Measurements from ENCODE around the gene GRK3.

The GRK3 gene

DNA sequence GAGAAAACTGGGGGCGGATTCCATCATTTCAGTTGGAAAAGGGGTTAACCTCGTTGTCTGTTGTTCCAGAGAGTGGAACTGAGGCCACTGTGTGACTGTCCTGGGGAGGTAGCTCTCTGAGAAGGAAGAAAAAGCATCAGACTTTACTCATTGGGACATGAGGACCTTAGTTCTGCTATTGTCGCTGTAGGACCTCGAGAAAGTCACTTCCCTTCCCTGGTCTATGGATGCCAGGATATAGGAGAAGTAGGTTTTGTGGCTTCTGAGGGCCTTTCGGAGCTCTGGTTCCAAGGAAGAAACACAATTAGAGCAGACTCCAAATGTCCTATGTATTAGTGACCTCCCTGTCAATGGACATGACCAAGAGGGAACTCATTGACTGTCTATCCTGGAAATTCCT lies 183.7 kb downstream of the GRK3 start:
- no peak overlapping the region for H3K27ac ChIP-seq (replicated peaks; ENCODE audit: low read length)
- no peak overlapping the region for H3K23ac ChIP-seq (ENCODE audit: low read depth, low read length, poor library complexity)
- H2AFZ ChIP-seq (ENCODE audit: low read length): no peak overlapping the region
- H3K18ac ChIP-seq (ENCODE audit: low read length): no peak overlapping the region
- no peak overlapping the region for H2BK15ac ChIP-seq (ENCODE audit: low read length)
- no peaks in the 10 kb centered on the region for H3K79me1 ChIP-seq (ENCODE audit: low read depth, low read length)
- H3K9me3 ChIP-seq (replicated peaks in 1 of 2; ENCODE audit: control insufficient read depth in 2 of 2, insufficient read depth in 1 of 2, low read depth in 1 of 2, low read length in 2 of 2): no peaks in the 10 kb centered on the region
- H4K91ac ChIP-seq (ENCODE audit: low read depth, low read length, poor library complexity): no peak overlapping the region
- no CpG with 5 or more reads among the region's 5 CpGs for WGBS, 2 donors (ENCODE audit: extremely low coverage in 2 of 2, insufficient read length in 2 of 2, insufficient replicate concordance in 1 of 2)
- H3K4me1 ChIP-seq (ENCODE audit: control insufficient read depth in 2 of 2, insufficient read depth in 1 of 2, low read depth in 1 of 2, low read length in 2 of 2): no peaks in the 10 kb centered on the region
- H3K4me2 ChIP-seq (ENCODE audit: insufficient read depth, low read length, poor library complexity, severe bottlenecking): no peak overlapping the region
- no peak overlapping the region for H2AK5ac ChIP-seq (ENCODE audit: low read depth, low read length)
- no peak overlapping the region for H2BK5ac ChIP-seq (ENCODE audit: low read length)
- H3K27me3 ChIP-seq (ENCODE audit: control insufficient read depth in 3 of 3, insufficient read depth in 3 of 3, low read depth in 1 of 3, low read length in 3 of 3): peaks cover 0 to 10% (median 0%) of the 10 kb centered on the region in 3 experiments
- H2BK120ac ChIP-seq (ENCODE audit: low read depth, low read length): no peak overlapping the region
- H2BK12ac ChIP-seq (ENCODE audit: low read length): no peak overlapping the region
- H4K8ac ChIP-seq (ENCODE audit: low read depth, low read length): no peak overlapping the region
- no peak overlapping the region for H3K9ac ChIP-seq (ENCODE audit: low read depth, low read length, poor library complexity)
- no peak overlapping the region for H3K4ac ChIP-seq (ENCODE audit: low read length)
- no peak overlapping the region for H3K4me3 ChIP-seq (ENCODE audit: low read length in 2 of 2)
- H3K36me3 ChIP-seq (replicated peaks in 1 of 2; ENCODE audit: control insufficient read depth in 2 of 2, insufficient read depth in 2 of 2, low read length in 2 of 2): no peaks in the 10 kb centered on the region
- no peak overlapping the region for H3K14ac ChIP-seq (ENCODE audit: low read length)
- DNase-seq (ENCODE audit: low spot score): no peak

DNA sequence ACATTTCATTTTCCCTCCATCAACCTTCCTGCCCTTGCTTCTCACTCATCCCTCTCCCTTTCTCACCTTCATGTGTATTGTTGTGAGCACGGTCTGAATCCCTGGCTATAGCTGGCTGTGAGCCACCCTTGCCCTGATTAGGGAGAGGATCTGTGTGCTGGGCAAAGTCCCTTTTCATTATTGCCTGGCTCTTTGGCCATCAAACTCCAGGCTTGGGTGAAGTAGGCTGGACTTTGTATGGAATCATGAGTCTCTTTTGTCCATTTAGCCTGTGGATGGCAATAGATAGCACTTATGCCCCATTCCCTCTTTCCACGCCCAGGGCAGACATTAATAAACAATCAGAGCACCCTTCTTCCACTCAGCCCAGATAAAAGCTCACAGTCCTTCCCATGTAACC lies 184.2 kb downstream of the GRK3 start:
- H3K9ac ChIP-seq (ENCODE audit: low read depth, low read length, poor library complexity): no peak overlapping the region
- no peak overlapping the region for H3K27ac ChIP-seq (replicated peaks; ENCODE audit: low read length)
- no peak for DNase-seq (ENCODE audit: low spot score)
- no peak overlapping the region for H2BK120ac ChIP-seq (ENCODE audit: low read depth, low read length)
- H3K23ac ChIP-seq (ENCODE audit: low read depth, low read length, poor library complexity): no peak overlapping the region
- H2BK12ac ChIP-seq (ENCODE audit: low read length): no peak overlapping the region
- no peaks in the 10 kb centered on the region for H3K36me3 ChIP-seq (replicated peaks in 1 of 2; ENCODE audit: control insufficient read depth in 2 of 2, insufficient read depth in 2 of 2, low read length in 2 of 2)
- no peaks in the 10 kb centered on the region for H3K79me1 ChIP-seq (ENCODE audit: low read depth, low read length)
- H3K27me3 ChIP-seq (ENCODE audit: control insufficient read depth in 3 of 3, insufficient read depth in 3 of 3, low read depth in 1 of 3, low read length in 3 of 3): peaks cover 0 to 10% (median 0%) of the 10 kb centered on the region in 3 experiments
- no peak overlapping the region for H3K4me2 ChIP-seq (ENCODE audit: insufficient read depth, low read length, poor library complexity, severe bottlenecking)
- H4K91ac ChIP-seq (ENCODE audit: low read depth, low read length, poor library complexity): no peak overlapping the region
- no peak overlapping the region for H2BK15ac ChIP-seq (ENCODE audit: low read length)
- no peak overlapping the region for H3K4ac ChIP-seq (ENCODE audit: low read length)
- no peak overlapping the region for H4K8ac ChIP-seq (ENCODE audit: low read depth, low read length)
- no peak overlapping the region for H3K4me3 ChIP-seq (ENCODE audit: low read length in 2 of 2)
- H3K14ac ChIP-seq (ENCODE audit: low read length): no peak overlapping the region
- H3K18ac ChIP-seq (ENCODE audit: low read length): no peak overlapping the region
- no CpG with 5 or more reads among the region's 2 CpGs for WGBS, 2 donors (ENCODE audit: extremely low coverage in 2 of 2, insufficient read length in 2 of 2, insufficient replicate concordance in 1 of 2)
- H2BK5ac ChIP-seq (ENCODE audit: low read length): no peak overlapping the region
- H3K4me1 ChIP-seq (ENCODE audit: control insufficient read depth in 2 of 2, insufficient read depth in 1 of 2, low read depth in 1 of 2, low read length in 2 of 2): no peaks in the 10 kb centered on the region
- H3K9me3 ChIP-seq (replicated peaks in 1 of 2; ENCODE audit: control insufficient read depth in 2 of 2, insufficient read depth in 1 of 2, low read depth in 1 of 2, low read length in 2 of 2): no peaks in the 10 kb centered on the region
- no peak overlapping the region for H2AFZ ChIP-seq (ENCODE audit: low read length)
- H2AK5ac ChIP-seq (ENCODE audit: low read depth, low read length): no peak overlapping the region

DNA sequence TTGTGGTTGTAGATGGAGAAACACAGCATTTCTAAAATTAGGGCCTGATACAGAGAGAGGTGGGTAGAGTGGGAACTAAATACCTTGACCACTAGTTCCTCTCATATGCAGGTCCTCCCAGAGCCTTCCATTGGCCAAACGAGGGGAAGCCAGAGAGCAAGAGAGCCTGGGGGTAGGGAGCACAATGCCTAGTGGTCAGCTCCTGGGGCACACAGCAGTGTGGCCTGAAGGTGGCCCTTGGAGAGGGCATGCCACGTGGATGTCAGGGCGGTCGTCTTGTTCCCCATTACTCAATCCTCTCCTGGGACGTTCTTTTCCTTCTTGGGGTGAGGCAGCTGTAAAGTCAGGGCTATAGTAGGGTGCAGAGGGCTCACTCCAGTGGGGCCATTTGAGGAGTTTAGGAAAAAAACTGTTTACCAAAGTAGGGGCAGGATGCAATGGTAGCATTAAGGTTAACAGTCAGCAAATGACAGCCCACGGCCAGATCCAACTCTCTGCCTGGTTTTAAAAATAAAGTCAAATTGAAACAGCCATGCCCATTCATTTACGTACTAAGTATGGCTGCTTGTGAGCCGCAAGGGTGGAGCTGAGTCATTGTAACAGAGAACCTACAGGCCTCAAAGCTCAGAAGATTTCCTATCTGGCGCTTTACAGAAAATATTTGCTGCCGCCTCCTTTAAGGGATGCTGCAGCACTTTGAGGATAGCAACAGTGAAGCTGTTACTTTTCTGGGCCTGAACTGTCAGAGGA lies 185.1 kb downstream of the GRK3 start:
- Histone ChIP-seq H2BK5ac (ENCODE audit: low read length) (no peak overlapping the region), H3K27me3 (ENCODE audit: control insufficient read depth in 3 of 3, insufficient read depth in 3 of 3, low read depth in 1 of 3, low read length in 3 of 3) (peaks cover 0 to 10% (median 0%) of the 10 kb centered on the region in 3 experiments), H3K23ac (ENCODE audit: low read depth, low read length, poor library complexity) (no peak overlapping the region), H2BK15ac (ENCODE audit: low read length) (no peak overlapping the region), H2BK120ac (ENCODE audit: low read depth, low read length) (no peak overlapping the region), H3K79me1 (ENCODE audit: low read depth, low read length) (no peaks in the 10 kb centered on the region), H3K4me3 (ENCODE audit: low read length in 2 of 2) (no peak overlapping the region), H3K9me3 (replicated peaks in 1 of 2; ENCODE audit: control insufficient read depth in 2 of 2, insufficient read depth in 1 of 2, low read depth in 1 of 2, low read length in 2 of 2) (no peaks in the 10 kb centered on the region), H2BK12ac (ENCODE audit: low read length) (no peak overlapping the region), H3K36me3 (replicated peaks in 1 of 2; ENCODE audit: control insufficient read depth in 2 of 2, insufficient read depth in 2 of 2, low read length in 2 of 2) (no peaks in the 10 kb centered on the region), H3K9ac (ENCODE audit: low read depth, low read length, poor library complexity) (no peak overlapping the region), H3K4me1 (ENCODE audit: control insufficient read depth in 2 of 2, insufficient read depth in 1 of 2, low read depth in 1 of 2, low read length in 2 of 2) (no peaks in the 10 kb centered on the region), H3K4me2 (ENCODE audit: insufficient read depth, low read length, poor library complexity, severe bottlenecking) (no peak overlapping the region), H2AFZ (ENCODE audit: low read length) (no peak overlapping the region), H3K14ac (ENCODE audit: low read length) (no peak overlapping the region), H3K4ac (ENCODE audit: low read length) (no peak overlapping the region), H4K91ac (ENCODE audit: low read depth, low read length, poor library complexity) (no peak overlapping the region), H4K8ac (ENCODE audit: low read depth, low read length) (no peak overlapping the region), H2AK5ac (ENCODE audit: low read depth, low read length) (no peak overlapping the region), H3K18ac (ENCODE audit: low read length) (peak overlapping the region; percentile 32), H3K27ac (replicated peaks; ENCODE audit: low read length) (no peak overlapping the region)
- DNase-seq (ENCODE audit: low spot score): no peak
- WGBS, 2 donors (ENCODE audit: extremely low coverage in 2 of 2, insufficient read length in 2 of 2, insufficient replicate concordance in 1 of 2): no CpG with 5 or more reads among the region's 10 CpGs

DNA sequence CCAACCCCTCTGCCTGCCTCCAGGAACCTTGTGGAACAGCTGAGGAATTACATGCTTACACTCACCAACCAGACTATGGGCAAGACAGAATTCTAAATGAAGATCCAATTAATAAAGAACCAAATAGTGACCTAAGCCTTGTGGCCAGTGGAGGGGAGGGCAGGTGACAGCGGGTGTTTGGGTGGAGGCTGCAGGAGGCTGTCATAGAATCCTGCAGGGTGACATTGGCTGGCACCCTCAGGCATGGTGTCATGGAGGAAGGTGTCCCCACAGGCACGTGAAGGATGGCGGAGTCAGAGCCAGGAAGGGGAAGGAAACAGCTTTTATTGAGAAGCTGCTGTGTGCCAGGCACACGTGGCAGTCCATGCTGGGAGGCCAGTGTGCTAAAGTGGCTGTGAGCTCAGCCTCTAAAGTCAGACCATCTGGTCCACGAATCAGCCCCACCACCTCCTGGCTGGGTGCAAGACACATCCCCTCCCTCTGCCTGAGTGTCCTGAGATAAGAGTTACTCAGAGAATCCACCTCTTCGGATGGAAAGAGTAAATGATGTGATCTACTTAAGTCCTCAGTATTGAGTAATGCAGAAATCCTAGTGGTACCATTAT lies 186.2 kb downstream of the GRK3 start:
- Histone ChIP-seq H2AK5ac (ENCODE audit: low read depth, low read length) (no peak overlapping the region), H3K14ac (ENCODE audit: low read length) (peak overlapping the region; percentile 86), H3K23ac (ENCODE audit: low read depth, low read length, poor library complexity) (peak overlapping the region; percentile 25), H2BK120ac (ENCODE audit: low read depth, low read length) (no peak overlapping the region), H3K4me1 (ENCODE audit: control insufficient read depth in 2 of 2, insufficient read depth in 1 of 2, low read depth in 1 of 2, low read length in 2 of 2) (no peaks in the 10 kb centered on the region), H4K8ac (ENCODE audit: low read depth, low read length) (no peak overlapping the region), H3K18ac (ENCODE audit: low read length) (peak overlapping the region; percentile 7), H4K91ac (ENCODE audit: low read depth, low read length, poor library complexity) (no peak overlapping the region), H2BK5ac (ENCODE audit: low read length) (no peak overlapping the region), H2BK12ac (ENCODE audit: low read length) (no peak overlapping the region), H3K4me2 (ENCODE audit: insufficient read depth, low read length, poor library complexity, severe bottlenecking) (no peak overlapping the region), H3K9me3 (replicated peaks in 1 of 2; ENCODE audit: control insufficient read depth in 2 of 2, insufficient read depth in 1 of 2, low read depth in 1 of 2, low read length in 2 of 2) (no peaks in the 10 kb centered on the region), H3K27ac (replicated peaks; ENCODE audit: low read length) (no peak overlapping the region), H3K36me3 (replicated peaks in 1 of 2; ENCODE audit: control insufficient read depth in 2 of 2, insufficient read depth in 2 of 2, low read length in 2 of 2) (no peaks in the 10 kb centered on the region), H2BK15ac (ENCODE audit: low read length) (peak overlapping the region; percentile 3), H3K79me1 (ENCODE audit: low read depth, low read length) (no peaks in the 10 kb centered on the region), H3K4me3 (ENCODE audit: low read length in 2 of 2) (no peak overlapping the region), H3K9ac (ENCODE audit: low read depth, low read length, poor library complexity) (no peak overlapping the region), H2AFZ (ENCODE audit: low read length) (no peak overlapping the region), H3K4ac (ENCODE audit: low read length) (no peak overlapping the region), H3K27me3 (ENCODE audit: control insufficient read depth in 3 of 3, insufficient read depth in 3 of 3, low read depth in 1 of 3, low read length in 3 of 3) (peaks cover 0 to 10% (median 0%) of the 10 kb centered on the region in 3 experiments)
- DNase-seq (ENCODE audit: low spot score): no peak
- no CpG with 5 or more reads among the region's 6 CpGs for WGBS, 2 donors (ENCODE audit: extremely low coverage in 2 of 2, insufficient read length in 2 of 2, insufficient replicate concordance in 1 of 2)

Data from neuronal stem cell (in vitro differentiated cells).